ENCODE data around the gene ANAPC1.
"Not testable (repeated sequence)": the region's sequence is repeated elsewhere in the genome, so short reads cannot be mapped to it uniquely, and the experiment has no call there.

DNA sequence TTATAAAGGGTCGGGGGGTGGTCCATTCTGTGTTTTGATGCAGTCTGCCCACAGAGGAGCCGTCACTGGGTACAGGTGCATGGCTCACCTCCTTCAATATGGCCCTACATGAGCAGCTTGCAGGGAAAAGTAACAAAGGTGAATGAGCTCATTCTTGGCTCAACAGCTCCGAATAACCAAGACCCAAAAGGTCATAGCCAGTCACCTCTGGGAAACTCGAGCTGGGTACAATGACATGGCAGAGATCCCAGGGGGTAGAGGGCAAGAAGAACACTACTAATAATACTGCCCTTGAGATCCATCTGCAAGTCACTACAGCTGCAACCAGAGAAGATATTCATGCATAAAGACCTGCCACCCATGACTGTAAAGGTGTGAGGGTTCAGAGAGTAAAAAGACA is 106.8 kb downstream of the ANAPC1 start:
- not testable (repeated sequence) for TF ChIP-seq POLR2A, POLR2AphosphoS5, EP300 (IDR thresholded peaks at IDR 0.05)
- TF ChIP-seq, protein P1, sequence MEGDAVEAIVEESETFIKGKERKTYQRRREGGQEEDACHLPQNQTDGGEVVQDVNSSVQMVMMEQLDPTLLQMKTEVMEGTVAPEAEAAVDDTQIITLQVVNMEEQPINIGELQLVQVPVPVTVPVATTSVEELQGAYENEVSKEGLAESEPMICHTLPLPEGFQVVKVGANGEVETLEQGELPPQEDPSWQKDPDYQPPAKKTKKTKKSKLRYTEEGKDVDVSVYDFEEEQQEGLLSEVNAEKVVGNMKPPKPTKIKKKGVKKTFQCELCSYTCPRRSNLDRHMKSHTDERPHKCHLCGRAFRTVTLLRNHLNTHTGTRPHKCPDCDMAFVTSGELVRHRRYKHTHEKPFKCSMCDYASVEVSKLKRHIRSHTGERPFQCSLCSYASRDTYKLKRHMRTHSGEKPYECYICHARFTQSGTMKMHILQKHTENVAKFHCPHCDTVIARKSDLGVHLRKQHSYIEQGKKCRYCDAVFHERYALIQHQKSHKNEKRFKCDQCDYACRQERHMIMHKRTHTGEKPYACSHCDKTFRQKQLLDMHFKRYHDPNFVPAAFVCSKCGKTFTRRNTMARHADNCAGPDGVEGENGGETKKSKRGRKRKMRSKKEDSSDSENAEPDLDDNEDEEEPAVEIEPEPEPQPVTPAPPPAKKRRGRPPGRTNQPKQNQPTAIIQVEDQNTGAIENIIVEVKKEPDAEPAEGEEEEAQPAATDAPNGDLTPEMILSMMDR (IDR thresholded peaks at IDR 0.05): not testable (repeated sequence)

Data from stomach (tissue), 4 donors.